Epithelial cell of prostate (primary cell): ENCODE measurements around the gene OSBPL7.
"Not testable (repeated sequence)": the region's sequence is repeated elsewhere in the genome, so short reads cannot be mapped to it uniquely, and the experiment has no call there.

ENCODE experiments used
- DNase-seq: peaks from one replicate; pipeline ENCODE4 v3.0.0-alpha.2; 2011; ENCODE audit warnings: low read depth, low spot score
- H3K27ac ChIP-seq: fragments of 450-650 bp; 2 replicates; pipeline ENCODE4 v1.5.1; 2017; ENCODE audit warnings: mild to moderate bottlenecking

Gene OSBPL7

DNA sequence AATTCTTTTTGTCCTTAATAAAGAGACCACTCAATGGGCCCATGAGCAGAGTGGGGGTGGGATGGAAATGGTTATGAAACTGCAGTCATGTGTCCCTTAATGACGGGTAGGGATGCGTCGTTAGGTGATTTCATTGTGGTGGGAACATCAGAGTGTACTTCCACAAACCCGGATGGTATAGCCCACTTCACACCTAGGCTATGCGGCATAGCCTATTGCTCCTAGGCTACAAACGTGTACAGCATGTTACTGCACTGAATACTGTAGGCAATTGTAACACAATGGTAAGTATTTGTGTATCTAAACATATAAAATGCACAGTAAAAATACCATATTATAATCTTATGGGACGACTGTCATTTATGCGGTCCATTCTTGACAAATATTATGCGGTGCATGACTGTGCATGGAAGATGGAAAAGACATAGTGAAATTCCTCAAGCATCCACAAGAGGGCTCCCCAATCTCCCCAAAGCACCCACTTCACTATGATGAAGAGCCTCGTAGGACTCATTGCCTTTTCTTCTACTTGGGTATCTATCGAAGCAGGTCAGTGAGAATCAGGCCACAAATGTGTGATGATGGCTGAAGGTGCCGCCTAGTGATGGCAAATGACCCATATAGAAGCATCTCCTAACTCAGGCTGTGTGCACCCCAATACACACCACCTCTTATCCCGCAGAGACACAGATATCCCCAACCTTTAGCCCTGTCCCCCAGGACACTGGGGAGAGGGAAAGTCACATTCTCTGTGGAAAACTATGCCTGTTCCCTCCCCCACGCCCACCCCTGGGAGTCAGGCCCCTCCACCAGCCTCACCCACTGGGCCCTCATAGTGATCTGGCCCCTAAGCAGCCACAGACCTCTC, 45.0 kb downstream of the OSBPL7 start:
- no peak for DNase-seq
- H3K27ac ChIP-seq = no peak overlapping the region

DNA sequence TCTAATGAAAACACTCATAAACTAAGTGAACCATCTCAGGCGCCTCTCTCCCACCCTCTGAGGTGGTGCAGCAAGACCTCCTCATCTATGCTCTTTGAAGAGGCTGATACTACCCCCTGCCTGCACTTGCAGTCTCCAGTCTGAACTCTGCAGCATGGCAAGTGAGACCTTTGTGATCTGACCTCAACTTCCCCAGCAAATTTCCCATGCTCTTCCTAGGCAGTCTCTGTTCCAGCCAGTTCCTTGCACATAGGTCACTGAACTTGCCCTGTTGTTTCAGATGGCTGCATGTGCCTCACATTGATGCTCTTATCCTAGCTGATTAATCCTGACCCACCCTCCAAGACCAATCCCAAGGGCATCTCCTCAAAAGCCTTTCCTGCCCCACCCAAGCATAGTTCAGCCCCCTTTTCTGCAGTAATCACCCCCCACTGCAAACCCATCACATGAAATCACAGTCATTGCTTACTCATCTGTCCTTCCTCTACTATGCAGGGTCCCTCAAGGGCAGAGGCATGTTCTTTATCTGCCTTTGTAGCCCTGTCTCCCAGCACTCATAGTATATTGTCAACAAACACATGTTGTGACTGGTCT, 46.5 kb downstream of the OSBPL7 start:
- no peak overlapping the region for H3K27ac ChIP-seq
- no peak for DNase-seq

DNA sequence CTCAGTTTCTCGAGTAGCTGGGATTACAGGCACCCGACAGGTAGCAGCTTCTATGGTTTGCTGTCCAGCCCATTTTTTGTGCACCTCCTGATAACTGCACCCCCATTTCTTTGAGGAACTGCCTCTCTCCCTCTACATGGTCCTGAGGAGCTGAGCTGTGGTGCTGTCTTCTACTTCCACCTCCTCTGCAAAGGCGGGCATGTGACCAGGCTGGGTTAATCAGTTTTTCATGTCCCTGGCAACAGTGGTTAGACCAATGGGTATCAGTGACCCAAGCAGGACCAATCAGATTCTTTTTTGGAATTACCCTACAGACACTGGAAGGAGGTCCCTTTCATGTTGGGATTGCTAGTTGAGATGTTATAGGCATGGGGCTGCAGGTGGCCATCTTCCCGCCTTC, 47.3 kb downstream of the OSBPL7 start:
- DNase-seq = no peak
- no peak overlapping the region for H3K27ac ChIP-seq

DNA sequence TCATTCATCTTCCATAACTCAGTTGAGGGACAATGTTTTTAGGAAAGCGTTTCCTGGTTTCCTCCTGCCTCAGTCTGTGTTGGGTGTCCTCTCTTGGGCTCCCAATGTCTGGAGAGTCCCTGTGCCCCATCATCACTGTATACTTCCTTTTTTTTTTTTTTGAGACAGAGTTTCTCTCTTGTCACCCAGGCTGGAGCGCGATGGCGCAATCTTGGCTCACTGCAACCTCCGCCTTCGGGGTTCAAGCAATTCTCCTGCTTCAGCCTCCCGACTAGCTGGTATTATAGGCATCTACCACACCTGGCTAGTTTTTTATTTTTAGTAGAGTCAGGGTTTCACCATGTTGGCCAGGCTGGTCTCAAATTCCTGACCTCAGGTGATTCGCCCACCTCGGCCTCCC, 47.9 kb downstream of the OSBPL7 start:
- H3K27ac ChIP-seq, DNase-seq: not testable (repeated sequence)

DNA sequence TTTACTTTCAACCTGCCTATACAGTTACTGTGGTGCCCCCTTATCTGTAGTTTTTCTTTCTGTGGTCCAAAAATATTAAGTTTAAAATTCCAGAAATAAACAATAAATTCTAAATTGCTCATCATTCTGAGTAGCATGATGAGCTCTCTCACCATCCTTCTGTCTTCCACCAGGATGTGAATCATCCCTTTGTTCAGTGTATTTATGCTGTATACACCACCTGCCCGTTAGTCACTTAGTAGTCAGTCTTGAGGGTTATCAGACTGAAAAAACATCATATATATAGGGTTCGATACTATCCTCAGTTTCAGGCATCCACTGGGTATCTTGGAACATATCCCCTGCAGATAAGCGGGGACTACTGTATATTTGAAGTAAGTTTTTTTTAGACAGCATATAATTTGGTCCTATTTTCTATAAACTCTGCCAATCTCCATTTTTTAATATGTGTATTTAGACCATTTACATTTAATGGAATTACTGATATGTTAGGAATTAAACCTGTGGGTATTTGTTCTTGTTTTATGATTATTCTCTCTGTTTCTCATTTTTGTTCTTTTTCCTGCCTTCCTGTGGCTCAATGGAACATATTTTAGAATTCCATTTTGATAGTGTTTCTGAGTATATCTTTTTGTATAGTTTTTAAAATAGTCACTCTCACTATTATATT, 57.5 kb downstream of the OSBPL7 start:
- no peak overlapping the region for H3K27ac ChIP-seq
- DNase-seq = peak; percentile 10

DNA sequence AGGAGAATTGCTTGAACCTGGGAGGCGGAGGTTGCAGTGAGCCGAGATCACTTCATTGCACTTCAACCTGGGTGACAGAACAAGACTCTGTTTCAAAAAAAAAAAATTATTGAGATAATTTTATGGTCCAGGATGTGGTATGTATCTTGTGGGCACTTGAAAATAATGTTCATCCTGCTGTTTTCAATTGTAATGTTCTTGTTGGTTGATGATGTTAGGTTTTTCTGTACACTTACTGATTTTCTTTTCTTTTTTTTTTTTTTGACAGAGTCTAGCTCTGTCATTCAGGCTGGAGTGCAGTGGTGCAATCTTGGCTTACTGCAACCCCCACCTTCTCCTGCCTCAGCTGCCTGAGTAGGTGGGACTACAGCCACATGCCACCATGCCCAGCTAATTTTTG, 58.9 kb downstream of the OSBPL7 start:
- DNase-seq = no peak
- no peak overlapping the region for H3K27ac ChIP-seq

DNA sequence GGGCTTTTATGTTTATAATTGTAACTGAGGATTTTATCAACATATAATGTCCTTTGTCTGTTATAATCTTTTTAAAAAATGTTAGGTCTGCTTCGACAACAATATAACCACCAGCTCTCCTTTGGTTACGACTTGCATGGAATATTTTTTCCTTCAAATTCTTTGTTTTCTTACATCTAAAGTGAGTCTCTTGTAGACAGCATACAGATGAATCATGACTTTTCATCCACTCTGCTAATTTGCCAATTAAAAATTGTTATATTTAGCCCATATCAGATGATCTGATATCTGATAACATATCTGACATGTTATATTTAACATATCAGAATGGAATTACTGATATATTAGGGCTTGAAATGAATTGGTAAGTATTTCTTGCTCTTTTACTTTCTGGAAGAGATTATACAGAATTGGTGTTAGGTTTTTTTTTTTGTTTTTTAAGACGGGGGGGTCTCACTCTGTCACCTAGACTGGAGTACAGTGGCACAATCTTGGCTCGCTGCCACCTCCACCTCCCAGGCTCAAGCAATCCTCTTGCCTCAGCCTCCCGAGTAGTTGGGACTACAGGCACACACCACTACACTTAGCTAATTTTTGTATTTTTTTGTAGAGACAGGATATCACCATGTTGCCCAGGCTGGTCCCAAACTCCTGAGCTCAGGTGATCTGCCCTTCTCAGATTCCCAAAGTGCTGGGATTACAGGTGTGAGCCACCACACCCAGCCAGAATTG, 61.0 kb downstream of the OSBPL7 start:
- H3K27ac ChIP-seq = no peak overlapping the region
- DNase-seq = no peak

DNA sequence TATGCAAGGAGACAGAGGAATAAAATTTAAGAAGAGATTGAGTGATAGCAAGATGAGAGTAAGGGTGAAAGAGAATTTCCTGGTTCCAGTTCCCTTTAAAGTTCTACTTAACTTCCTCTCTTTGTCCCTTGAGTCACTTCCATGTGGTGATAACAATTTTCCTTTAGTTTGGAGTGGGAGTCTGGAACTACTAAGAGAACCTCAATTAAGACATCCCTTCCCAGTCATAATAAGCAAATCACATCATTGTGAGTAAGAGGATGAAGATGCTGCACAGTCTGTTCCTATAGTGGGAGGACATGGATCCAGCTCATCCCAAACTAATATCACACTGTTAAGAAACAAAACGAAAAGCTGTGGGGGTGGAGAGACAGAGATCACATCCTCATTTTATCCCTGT, 64.2 kb downstream of the OSBPL7 start:
- DNase-seq = no peak
- H3K27ac ChIP-seq = no peak overlapping the region
